ENCODE results near the gene PDHX.

Gene PDHX

DNA sequence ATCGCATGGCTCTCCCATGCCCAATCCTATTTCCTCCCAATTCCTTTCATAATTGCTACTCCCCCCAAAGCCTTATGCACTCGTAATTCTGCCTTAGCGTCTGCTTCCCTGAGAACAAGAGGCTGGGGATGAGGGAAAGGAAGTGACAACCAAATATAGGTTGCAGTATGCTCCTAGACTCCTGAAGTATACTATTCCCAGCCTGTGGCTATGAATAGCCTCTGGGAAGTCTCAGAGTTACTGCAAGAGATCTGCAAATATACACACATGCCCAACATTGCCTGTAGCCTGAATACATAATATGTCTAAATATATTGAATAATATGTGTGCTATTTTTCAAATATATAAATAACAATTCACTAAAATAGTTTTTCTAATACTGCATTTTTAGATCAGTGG is 126.5 kb downstream of the PDHX start:
- H4K20me1 ChIP-seq (ENCODE audit: insufficient read depth, low read length) = no peaks in the 10 kb centered on the region
- no peak overlapping the region for H3K4me3 ChIP-seq (ENCODE audit: low read length)
- peaks cover 38% of the 10 kb centered on the region for H3K4me1 ChIP-seq (ENCODE audit: low read length)
- H2AFZ ChIP-seq (ENCODE audit: low read length) = no peak overlapping the region
- TF ChIP-seq EZH2phosphoT487 (IDR thresholded peaks at IDR 0.05; ENCODE audit: low read length) = no peak
- TF ChIP-seq, protein P1, sequence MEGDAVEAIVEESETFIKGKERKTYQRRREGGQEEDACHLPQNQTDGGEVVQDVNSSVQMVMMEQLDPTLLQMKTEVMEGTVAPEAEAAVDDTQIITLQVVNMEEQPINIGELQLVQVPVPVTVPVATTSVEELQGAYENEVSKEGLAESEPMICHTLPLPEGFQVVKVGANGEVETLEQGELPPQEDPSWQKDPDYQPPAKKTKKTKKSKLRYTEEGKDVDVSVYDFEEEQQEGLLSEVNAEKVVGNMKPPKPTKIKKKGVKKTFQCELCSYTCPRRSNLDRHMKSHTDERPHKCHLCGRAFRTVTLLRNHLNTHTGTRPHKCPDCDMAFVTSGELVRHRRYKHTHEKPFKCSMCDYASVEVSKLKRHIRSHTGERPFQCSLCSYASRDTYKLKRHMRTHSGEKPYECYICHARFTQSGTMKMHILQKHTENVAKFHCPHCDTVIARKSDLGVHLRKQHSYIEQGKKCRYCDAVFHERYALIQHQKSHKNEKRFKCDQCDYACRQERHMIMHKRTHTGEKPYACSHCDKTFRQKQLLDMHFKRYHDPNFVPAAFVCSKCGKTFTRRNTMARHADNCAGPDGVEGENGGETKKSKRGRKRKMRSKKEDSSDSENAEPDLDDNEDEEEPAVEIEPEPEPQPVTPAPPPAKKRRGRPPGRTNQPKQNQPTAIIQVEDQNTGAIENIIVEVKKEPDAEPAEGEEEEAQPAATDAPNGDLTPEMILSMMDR (IDR thresholded peaks at IDR 0.05; ENCODE audit: low read length) = no peak
- no peak overlapping the region for H3K4me2 ChIP-seq (ENCODE audit: low read depth, low read length)
- no peak for DNase-seq
- no peaks in the 10 kb centered on the region for H3K79me2 ChIP-seq (ENCODE audit: low read length)
- no peaks in the 10 kb centered on the region for H3K27me3 ChIP-seq (replicated peaks; ENCODE audit: insufficient read depth, low read length)
- peaks cover 19% of the 10 kb centered on the region for H3F3A ChIP-seq (ENCODE audit: insufficient read depth, low read length)
- no peaks in the 10 kb centered on the region for H3K36me3 ChIP-seq (replicated peaks; ENCODE audit: insufficient read depth, low read length)
- H3K27ac ChIP-seq (ENCODE audit: low read length) = no peak overlapping the region
- no peaks in the 10 kb centered on the region for H3K9me2 ChIP-seq (replicated peaks; ENCODE audit: insufficient read depth, low read length)
- H3K9ac ChIP-seq (ENCODE audit: low read length) = no peak overlapping the region
- no peaks in the 10 kb centered on the region for H3K9me3 ChIP-seq (replicated peaks; ENCODE audit: insufficient read depth, low read length)

DNA sequence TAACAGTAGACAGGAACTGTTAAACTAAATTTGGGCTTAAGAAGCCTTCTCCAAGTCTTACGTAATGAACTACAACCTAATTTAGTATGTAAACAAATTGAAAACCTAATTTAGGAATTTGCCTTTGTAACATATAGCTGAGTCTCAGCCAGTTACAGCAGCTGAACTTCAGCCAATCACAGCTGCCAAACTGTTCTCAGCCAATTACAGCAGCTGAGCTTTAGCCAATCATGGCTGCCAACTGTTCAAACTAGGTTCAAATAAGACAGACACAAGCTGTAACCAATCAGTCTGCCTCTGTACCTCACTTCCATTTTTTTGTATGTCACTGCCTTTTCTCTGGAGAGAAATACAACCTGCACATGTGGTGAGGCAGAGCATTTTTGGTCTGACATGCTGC is 127.5 kb downstream of the PDHX start:
- Histone ChIP-seq H3K4me2 (ENCODE audit: low read depth, low read length) (no peak overlapping the region), H3K9me3 (replicated peaks; ENCODE audit: insufficient read depth, low read length) (no peaks in the 10 kb centered on the region)
- DNase-seq = no peak

DNA sequence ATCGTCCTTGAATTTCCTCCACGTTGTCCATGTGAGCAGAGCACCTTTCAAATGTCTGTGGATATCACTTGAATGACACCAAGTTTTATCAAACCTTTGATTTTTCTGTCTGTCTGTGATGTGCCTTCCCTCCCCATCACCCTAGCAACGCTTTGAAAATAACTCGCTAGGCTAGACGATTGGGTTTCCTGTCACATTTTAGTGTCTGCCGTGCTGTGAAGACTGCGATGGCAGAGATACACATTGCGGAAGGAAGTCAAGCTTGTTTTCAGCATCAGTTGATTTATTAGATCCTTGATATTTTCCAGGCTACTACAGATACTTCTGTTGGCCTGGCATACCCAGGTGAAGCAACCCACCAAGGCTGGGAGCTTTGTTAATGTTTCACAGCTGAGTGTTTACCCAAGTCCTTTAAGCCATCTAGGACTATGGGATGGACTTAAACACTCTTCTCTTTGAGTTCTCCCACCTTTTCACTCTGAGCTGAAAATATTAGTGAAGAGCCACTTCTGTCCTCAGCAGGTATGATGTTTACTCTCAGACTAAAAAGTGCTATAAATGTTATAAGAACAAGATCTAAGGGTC is 128.9 kb downstream of the PDHX start:
- no peaks in the 10 kb centered on the region for H3K79me2 ChIP-seq (ENCODE audit: low read length)
- no peaks in the 10 kb centered on the region for H3K9me3 ChIP-seq (replicated peaks; ENCODE audit: insufficient read depth, low read length)
- no peak overlapping the region for H2AFZ ChIP-seq (ENCODE audit: low read length)
- no peak for DNase-seq
- H3F3A ChIP-seq (ENCODE audit: insufficient read depth, low read length) = peaks cover 10% of the 10 kb centered on the region
- no peak overlapping the region for H3K27ac ChIP-seq (ENCODE audit: low read length)
- no peak overlapping the region for H3K4me2 ChIP-seq (ENCODE audit: low read depth, low read length)
- H3K4me1 ChIP-seq (ENCODE audit: low read length) = peaks cover 29% of the 10 kb centered on the region
- no peaks in the 10 kb centered on the region for H4K20me1 ChIP-seq (ENCODE audit: insufficient read depth, low read length)
- no peak for TF ChIP-seq EZH2phosphoT487 (IDR thresholded peaks at IDR 0.05; ENCODE audit: low read length)
- TF ChIP-seq, protein P1 (IDR thresholded peaks at IDR 0.05; ENCODE audit: low read length) = no peak
- no peak for TF ChIP-seq EZH2 (optimal IDR thresholded peaks at IDR 0.05; ENCODE audit: low read depth, low read length)
- no peak overlapping the region for H3K9ac ChIP-seq (ENCODE audit: low read length)
- H3K4me3 ChIP-seq (ENCODE audit: low read length) = no peak overlapping the region
- H3K27me3 ChIP-seq (replicated peaks; ENCODE audit: insufficient read depth, low read length) = no peaks in the 10 kb centered on the region
- no peaks in the 10 kb centered on the region for H3K36me3 ChIP-seq (replicated peaks; ENCODE audit: insufficient read depth, low read length)
- no peaks in the 10 kb centered on the region for H3K9me2 ChIP-seq (replicated peaks; ENCODE audit: insufficient read depth, low read length)

More for the DNA sequence above, 127.5 kb downstream of the PDHX start:
- Histone ChIP-seq H3K36me3 (replicated peaks; ENCODE audit: insufficient read depth, low read length) (no peaks in the 10 kb centered on the region), H3F3A (ENCODE audit: insufficient read depth, low read length) (peaks cover 19% of the 10 kb centered on the region), H4K20me1 (ENCODE audit: insufficient read depth, low read length) (no peaks in the 10 kb centered on the region), H3K4me3 (ENCODE audit: low read length) (no peak overlapping the region), H3K9me2 (replicated peaks; ENCODE audit: insufficient read depth, low read length) (no peaks in the 10 kb centered on the region), H3K27me3 (replicated peaks; ENCODE audit: insufficient read depth, low read length) (no peaks in the 10 kb centered on the region), H3K4me1 (ENCODE audit: low read length) (peaks cover 35% of the 10 kb centered on the region), H3K27ac (ENCODE audit: low read length) (no peak overlapping the region), H3K9ac (ENCODE audit: low read length) (no peak overlapping the region), H3K79me2 (ENCODE audit: low read length) (no peaks in the 10 kb centered on the region), H2AFZ (ENCODE audit: low read length) (no peak overlapping the region)
- TF ChIP-seq EZH2phosphoT487 (IDR thresholded peaks at IDR 0.05; ENCODE audit: low read length) (no peak), EZH2 (optimal IDR thresholded peaks at IDR 0.05; ENCODE audit: low read depth, low read length) (no peak)
- TF ChIP-seq, protein P1 (IDR thresholded peaks at IDR 0.05; ENCODE audit: low read length) = no peak
